Measurements from ENCODE around the gene PRKAG2.

Gene PRKAG2

DNA sequence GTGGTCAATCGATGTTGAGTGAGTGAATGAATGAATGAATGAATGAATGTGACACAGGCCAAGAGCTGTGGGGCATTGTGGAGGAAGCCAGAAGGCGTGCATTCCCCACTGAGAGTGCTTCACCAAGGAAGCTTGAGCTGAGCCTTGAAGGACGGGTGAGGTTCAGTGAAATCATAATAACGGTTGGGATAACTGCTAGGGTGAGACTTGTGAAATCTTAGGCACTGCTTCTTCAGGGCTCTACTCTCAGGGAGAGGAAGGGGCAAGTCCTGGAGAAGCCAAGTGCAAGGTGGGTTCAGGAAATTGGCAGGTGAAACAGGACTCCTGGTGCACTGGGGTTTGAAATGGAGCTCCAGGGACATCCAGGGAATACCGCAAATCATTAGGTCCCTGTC is 23.7 kb upstream of the PRKAG2 start:
- peak; percentile 33 for DNase-seq (ENCODE audit: low spot score)
- TF ChIP-seq, protein P1, sequence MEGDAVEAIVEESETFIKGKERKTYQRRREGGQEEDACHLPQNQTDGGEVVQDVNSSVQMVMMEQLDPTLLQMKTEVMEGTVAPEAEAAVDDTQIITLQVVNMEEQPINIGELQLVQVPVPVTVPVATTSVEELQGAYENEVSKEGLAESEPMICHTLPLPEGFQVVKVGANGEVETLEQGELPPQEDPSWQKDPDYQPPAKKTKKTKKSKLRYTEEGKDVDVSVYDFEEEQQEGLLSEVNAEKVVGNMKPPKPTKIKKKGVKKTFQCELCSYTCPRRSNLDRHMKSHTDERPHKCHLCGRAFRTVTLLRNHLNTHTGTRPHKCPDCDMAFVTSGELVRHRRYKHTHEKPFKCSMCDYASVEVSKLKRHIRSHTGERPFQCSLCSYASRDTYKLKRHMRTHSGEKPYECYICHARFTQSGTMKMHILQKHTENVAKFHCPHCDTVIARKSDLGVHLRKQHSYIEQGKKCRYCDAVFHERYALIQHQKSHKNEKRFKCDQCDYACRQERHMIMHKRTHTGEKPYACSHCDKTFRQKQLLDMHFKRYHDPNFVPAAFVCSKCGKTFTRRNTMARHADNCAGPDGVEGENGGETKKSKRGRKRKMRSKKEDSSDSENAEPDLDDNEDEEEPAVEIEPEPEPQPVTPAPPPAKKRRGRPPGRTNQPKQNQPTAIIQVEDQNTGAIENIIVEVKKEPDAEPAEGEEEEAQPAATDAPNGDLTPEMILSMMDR (IDR thresholded peaks at IDR 0.05) = no peak
- no peak overlapping the region for H3K4me3 ChIP-seq
- peak overlapping the region in 1 of 2 donors; percentile 7 for H3K27ac ChIP-seq

DNA sequence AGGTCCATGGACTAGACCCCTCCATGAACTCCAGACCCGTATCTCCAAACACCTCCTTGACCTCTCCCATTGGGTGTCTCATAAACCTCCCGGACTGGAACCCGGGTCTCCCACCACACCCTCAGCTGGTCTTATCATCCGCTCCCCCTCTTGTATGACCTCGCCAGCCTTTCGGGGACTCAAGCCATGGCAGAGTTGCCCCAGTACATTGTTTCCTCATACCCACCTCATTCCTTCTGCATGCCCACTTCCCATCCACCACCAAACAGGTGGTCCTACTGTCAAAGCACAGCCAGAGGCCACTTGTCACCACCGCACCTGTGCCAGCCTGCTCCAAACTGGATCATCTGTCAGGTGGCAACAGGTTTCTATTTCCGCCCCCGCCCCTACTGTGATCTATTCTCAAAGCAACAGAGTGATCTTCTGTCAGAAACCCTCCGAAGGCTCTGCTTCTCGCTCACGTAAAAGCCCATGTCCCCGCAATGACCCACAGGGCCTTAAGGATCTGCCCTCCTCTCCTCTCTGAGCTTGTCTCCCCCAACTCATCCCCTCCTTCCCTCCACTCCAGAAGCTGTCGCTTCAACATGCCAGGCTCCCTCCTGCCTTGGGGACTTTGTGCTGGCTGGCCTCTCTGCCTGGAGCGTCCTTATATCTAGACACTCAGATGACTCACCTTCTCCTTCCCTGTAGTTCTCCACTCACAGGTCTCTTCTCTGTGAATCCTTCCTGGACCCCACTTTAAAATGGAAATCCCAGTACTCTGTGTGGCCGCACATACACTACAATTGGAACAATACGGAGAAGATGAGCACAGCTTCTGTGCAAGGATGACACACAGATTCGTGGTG is 22.8 kb upstream of the PRKAG2 start:
- no peak overlapping the region for H3K27ac ChIP-seq
- peak; percentile 53 for DNase-seq (ENCODE audit: low spot score)
- no peak overlapping the region for H3K4me3 ChIP-seq
- TF ChIP-seq, protein P1 (IDR thresholded peaks at IDR 0.05) = no peak

DNA sequence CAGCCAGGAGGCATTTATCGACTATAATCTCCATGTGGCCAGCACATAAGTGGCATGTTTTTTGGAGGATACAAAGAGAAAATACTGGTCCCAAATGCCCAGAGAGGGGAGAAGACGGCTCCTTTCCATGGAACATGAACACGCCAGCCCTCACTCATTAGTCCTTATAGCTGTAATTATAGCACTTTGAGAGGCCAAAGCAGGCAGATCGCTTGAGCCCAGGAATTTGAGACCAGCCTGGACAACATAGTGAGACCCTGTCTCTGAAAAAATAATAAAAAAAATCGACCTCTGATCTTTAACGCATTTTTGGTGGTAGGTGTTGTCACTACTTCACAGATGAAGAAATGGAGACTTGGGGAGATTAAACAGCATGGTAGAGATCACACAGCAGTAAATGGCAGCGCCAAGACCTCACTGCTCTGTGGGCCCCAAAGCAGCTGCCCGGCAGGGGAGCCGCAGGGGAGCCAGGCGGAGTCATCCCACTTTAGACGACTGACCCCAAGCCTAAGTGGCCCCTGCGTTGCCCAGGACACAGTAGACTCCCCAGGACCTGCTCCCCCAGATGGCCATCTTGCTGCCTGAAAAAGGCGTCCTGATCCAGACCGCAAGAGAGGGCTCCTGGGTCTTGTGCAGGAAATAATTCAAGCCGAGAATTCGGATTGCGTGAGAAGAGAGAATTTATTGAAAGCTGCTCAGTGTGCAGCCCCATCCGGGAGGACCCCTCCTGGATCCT is 21.2 kb upstream of the PRKAG2 start:
- no peak overlapping the region for H3K27ac ChIP-seq
- H3K4me3 ChIP-seq = no peak overlapping the region

DNA sequence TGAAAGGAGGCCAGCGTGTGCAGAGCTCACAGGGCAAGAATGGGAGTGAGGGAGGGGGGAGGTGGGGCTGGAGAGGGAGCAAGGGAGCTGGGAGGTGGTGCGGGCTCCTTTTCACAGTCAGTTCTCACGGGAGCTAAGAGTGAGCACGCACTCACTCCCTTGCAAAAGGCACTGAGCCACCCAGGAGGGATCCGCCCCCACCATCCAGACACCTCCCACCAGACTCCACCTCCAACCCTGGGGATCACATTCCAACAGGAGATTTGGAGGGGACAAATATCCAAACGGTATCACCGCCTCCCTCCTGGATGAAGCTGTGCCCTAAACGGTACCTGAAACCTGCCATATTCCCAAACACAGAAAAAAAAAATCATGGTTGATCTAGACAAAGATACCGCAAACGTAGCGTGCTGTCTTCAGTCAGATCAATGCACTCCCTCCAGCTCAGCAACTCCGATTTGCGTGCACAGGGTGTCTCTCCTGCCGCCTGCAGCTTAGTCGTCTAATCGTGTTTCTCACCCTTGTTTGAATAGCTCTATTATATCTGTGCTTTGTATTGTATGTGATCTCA is 20.3 kb upstream of the PRKAG2 start:
- TF ChIP-seq, protein P1 (IDR thresholded peaks at IDR 0.05) = no peak

More for the DNA sequence above, 21.2 kb upstream of the PRKAG2 start:
- TF ChIP-seq, protein P1 (IDR thresholded peaks at IDR 0.05) = no peak
- DNase-seq (ENCODE audit: low spot score) = peak; percentile 22

DNA sequence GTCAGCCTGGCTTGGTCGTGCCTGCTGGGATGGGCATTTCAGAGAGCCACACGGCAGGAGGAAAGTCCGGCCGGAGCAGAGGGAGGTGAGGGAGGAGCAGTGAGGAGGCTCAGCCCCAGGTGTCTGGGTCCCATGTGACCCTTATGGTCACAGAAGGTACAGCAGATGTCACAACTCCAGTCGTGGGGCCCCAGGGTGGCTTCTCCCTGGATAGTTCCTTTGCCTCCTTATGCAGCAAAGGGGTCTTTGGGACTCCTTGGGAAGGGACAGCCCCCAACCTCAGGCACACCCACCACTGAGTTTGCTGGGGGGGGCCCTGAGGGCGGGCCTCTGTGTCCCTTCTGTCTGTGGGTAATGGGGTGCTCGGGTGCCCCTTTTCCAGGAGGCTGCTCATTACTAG is 19.6 kb upstream of the PRKAG2 start:
- no peak overlapping the region for H3K27ac ChIP-seq
- DNase-seq (ENCODE audit: low spot score) = peak; percentile 62
- TF ChIP-seq, protein P1 (IDR thresholded peaks at IDR 0.05) = no peak
- H3K4me3 ChIP-seq = no peak overlapping the region

More for the DNA sequence above, 20.3 kb upstream of the PRKAG2 start:
- DNase-seq (ENCODE audit: low spot score) = peak; percentile 47
- Histone ChIP-seq H3K27ac (no peak overlapping the region), H3K4me3 (no peak overlapping the region)

DNA sequence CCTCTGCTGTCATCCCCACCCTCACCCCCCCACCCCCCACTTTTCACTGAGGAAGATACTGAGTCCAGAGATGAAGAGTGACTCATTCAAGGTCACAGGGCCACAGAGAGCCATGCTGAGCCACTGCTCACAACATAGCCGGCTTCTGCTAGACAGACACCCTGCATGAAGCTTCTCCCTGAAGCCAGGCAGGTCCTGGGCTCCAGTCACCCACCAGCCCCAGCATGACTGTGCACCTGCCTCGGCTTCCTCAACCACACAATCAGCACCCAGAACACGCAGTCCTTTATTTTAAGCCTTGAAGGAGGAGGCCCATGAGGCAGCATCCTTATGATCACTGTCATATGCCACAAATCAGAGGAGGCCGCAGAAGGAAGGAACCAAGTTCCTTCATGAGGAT is 19.2 kb upstream of the PRKAG2 start:
- no peak overlapping the region for H3K27ac ChIP-seq
- H3K4me3 ChIP-seq = no peak overlapping the region
- peak; percentile 56 for DNase-seq (ENCODE audit: low spot score)
- TF ChIP-seq, protein P1 (IDR thresholded peaks at IDR 0.05) = no peak

Measured in coronary artery (tissue), 2 donors.